Renal cortex interstitium (tissue), 11 donors: ENCODE measurements around the gene TNIP1. TPM values are rescaled to one million over a fixed set of nuclear protein-coding genes. Genes with fewer than 3 reads are reported as not detected.

ENCODE experiments used
- DNase-seq, 11 donors: peaks; one replicate each; pipeline ENCODE4 v3.0.0-alpha.2; 2013; ENCODE audit warnings: low read depth in 9 of 11, low spot score in 4 of 11; ENCODE audit errors: extremely low read depth in 1 of 11
- polyA plus RNA-seq, 3 donors: library from polyadenylated mRNA; unstranded; fragments of 120-200 nt; gene quantifications; one replicate each; pipeline ENCODE4 v1.2.1, GENCODE V29; 2013; ENCODE audit not compliant: insufficient read length in 3 of 3

Gene TNIP1
- polyA plus RNA-seq, 3 donors: 63.0 to 88.2 (median 78.3) TPM

GRCh38 chr5:150993826-150994412 is 86.9 kb downstream of the TNIP1 start:
- DNase-seq: no peak

GRCh38 chr5:150993422-150993821 is 87.4 kb downstream of the TNIP1 start:
- DNase-seq: no peak

GRCh38 chr5:150992705-150993104 is 88.1 kb downstream of the TNIP1 start:
- no peak for DNase-seq

- DNase-seq: no peak
These were observed 91.1 kb downstream of the TNIP1 start for GRCh38 chr5:150989695-150990094.

- no peak for DNase-seq
These were observed 93.1 kb downstream of the TNIP1 start for GRCh38 chr5:150987746-150988145.

Other genes starting within 250 kb of the TNIP1 start
- 1 to 10 TPM in 1 of 3 donors, under 1 TPM in 2; 0.40 to 1.0 (median 0.65) TPM for gene IRGM, start 234.5 kb downstream of the TNIP1 start, polyA plus RNA-seq
- gene ZNF300, start 176.1 kb downstream of the TNIP1 start, polyA plus RNA-seq: 10 to 100 TPM; 37.2 to 44.1 (median 40.1) TPM
- gene GPX3, start 60.4 kb downstream of the TNIP1 start, polyA plus RNA-seq: 1,000 to 10,000 TPM in 2 of 3 donors, 100 to 1,000 TPM in 1; 891 to 1,420 (median 1,194) TPM
- gene ANXA6, start 76.7 kb upstream of the TNIP1 start, polyA plus RNA-seq: 100 to 1,000 TPM; 121 to 159 (median 141) TPM
- 1 to 10 TPM; 3.9 to 5.4 (median 4.5) TPM for gene CCDC69, start 143.1 kb upstream of the TNIP1 start, polyA plus RNA-seq
- gene GM2A, start 172.2 kb upstream of the TNIP1 start, polyA plus RNA-seq: 10 to 100 TPM; 28.2 to 32.5 (median 28.6) TPM
- not detected for gene SLC36A3, start 222.7 kb upstream of the TNIP1 start, polyA plus RNA-seq